GM21390 (cell line): Measurements from ENCODE around the gene ABCA6.

Experiments
- ATAC-seq: cut with Tn5 transposase; IDR thresholded peaks from one replicate; pipeline ENCODE4 v1.9.1; 2021; ENCODE audit not compliant: unreplicated experiment

Gene ABCA6

DNA sequence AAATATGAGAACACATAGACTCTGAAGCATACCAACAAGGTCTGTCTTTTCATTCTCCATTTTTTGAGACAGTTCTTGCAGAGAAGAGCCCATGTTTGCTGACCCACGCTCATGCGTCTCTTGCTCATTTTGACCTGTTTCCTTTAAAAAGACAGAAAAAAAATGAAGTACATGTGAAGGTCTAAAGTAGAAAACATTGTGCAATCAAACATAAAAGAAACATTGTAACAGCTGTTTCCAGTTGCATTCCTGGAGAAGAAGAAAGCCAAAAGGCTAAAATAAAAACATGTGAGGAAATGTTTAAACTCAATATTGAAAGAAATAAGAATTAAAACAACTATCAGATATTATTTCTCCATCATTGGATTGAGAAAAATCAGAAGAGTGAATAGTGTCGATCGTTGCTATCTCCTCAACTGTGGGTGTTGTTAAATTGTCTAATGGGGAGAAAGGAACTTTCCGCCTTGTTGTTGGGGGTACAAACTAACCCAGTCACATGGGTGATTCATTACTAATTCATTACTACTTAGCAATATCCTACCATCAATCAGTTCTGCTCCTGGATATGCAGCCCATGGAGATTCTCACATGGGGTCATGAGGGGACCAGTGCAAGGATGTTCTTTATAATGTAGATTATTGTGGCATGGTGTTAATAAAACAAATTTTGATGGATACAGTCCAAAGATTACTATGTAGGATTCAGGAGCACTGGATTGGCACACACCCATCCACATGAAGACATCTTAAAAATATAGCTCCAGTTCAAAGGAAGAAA is 90.5 kb downstream of the ABCA6 start:
- no peak for ATAC-seq

DNA sequence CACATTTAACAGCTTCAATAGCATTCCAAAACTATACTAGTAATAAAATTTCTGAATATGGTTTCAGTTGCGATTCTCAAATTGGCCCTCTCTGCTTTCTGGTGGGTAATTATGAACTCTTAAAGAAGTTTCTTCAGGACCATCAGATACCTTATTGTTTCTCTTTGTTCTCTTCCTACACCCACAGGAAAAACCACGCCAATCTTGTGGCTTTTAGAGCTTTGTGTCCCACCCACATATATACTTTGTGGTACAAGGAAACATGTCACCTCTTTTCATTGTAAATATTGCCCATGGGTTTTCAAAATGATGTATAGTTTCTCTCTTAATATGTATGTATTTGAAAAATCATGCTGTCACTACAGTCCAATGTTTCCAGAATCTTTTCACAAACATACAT is 93.1 kb downstream of the ABCA6 start:
- no peak for ATAC-seq

DNA sequence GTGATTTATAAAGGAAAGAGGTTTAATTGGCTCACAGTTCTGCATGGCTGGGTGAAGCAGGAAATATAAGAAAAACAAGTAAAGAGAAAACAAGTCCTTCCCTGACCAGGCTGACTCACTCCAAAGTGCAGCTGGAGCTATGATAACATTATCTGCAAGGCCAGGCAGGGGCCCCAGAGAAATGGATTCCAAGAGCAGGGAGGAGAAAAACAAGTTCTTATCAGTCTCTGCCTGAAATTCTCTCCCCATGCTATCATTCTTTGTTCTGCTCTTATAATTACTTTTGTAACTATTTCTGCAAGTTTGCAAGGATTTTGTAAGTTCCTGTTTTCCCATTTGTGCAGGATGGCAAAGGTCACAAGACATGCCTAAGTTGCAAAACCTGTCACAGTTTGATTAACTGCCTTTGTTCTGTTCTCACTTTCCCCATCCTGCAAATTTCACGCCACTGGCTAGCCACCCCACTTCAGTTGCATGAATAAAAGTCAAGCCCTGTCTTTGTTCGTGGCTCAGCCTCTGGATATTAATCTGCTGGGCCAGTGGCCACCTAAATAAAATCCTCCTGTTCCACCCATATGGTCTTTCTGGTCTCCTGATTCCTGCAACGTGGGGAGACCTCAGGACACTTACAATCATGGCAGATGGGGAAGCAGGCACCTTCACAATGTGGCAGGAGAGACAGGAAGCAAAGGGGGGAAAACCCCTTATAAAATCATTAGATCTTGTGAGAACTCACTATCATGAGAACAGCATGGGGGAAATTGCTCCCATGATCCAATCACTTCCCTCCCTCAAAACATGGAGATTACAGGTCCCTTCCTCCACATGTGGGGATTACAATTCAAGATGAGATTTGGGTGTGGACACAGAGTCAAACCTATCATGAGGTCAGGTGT is 94.1 kb downstream of the ABCA6 start:
- ATAC-seq = no peak

DNA sequence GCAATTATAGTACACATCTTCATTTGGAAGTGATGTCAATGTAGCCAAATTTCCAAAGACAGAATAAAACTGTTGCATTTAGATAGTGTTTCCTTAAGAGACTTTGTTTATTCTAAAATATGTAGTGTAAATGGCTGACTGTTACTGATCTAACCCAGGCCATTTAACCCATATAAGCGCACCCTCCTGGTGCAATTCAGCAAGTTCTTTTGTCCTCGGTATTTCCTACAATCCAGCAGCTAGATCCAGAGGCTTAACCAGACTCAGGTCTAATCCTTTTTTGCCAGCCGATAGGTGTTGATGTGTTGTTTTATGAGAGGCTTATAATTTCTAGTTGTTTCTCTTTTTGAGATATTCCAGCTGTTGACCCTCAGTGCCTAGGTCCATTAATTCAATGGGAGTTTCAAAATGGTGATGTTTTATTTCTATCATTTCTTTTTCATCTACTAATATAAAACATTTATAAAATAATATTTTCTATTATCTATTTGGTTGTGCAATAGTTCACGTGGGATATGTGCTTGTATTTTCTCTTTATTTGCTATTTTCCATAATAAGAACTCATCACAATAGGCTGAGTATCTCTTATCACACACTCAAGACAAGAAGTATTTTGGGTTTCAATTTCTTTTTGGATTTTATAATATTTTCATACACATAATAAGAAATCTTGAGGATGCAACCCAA is 95.4 kb downstream of the ABCA6 start:
- ATAC-seq = no peak

DNA sequence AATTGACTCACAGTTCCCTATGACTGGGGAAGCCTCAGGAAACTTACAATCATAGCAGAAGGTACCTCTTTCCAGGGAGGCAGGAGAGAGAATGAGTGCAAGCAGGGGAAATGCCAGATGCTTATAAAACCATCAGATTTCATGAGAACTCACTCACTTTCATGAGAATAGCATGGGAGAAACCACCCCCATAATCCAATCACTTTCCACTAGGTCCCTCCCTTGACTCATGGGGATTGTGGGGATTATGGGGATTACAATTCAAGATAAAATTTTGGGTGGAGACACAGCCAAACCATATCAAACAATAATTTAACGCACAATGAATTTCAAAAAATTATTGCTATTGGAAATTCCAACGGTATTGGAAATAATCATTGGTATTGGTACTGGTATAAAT is 96.0 kb downstream of the ABCA6 start:
- ATAC-seq = no peak

DNA sequence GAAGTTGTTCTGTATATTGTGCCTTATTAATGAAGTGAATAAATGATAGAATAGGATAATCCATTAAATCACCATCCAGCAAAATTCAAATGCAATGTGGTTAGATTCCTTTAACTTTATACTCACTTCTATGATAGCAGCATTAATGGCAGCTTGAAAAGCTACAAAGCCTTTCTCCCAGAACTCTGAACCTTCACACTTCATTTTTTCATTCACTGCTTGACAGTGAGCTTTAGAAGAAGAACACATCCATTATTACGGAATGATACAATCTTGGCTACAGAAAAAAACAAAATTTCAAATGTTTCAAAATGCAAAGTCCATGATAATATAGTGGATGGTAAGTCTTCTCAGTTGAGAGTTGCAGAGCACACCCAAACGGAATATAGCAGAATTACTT is 97.3 kb downstream of the ABCA6 start:
- ATAC-seq = no peak

DNA sequence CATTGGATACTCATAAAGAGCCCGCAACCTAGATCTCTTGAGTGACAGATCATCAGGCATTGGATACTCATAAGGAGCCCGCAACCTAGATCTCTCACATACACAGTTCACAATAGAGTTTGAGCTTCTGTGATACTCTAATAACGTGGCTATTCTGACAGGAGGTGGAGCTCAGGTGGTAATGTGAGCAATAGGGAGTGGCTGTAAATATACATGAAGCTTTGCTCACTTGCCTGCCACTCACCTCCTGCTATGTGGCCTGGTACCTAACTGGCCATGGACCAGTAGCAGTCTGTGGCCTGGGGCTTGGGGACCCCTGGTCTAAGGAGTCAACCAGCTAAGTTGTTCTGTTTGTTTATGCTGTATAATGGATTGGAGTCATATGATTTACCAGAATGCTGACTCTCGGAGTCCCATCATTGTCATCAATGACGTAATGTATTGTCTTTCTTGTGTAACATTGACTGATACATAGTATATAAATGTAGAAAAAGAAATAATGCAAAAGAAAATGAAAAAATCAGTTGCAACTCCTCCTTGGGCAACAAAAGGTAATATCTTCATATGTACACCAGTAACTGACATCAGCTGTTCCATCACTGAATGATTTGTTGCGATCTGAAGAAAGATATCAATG is 98.5 kb downstream of the ABCA6 start:
- no peak for ATAC-seq

DNA sequence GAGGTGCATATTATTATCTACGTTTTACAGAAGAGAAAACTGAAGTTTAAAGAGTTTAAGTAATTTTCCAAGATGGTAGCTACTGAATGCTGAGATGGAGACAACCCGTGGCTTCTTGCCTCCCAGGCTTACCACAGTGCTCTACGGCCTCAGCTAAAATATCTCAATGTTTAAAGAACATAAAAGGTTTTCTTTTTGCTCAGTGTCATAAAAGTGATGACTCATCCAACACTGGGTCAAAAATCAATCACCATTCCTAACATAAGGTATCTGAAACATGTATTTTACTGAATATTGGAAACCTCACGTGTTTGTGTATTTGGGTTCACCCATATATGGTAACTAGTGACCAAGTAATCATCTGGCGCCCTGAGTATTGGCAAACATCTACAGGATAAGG is 99.4 kb downstream of the ABCA6 start:
- ATAC-seq = no peak

DNA sequence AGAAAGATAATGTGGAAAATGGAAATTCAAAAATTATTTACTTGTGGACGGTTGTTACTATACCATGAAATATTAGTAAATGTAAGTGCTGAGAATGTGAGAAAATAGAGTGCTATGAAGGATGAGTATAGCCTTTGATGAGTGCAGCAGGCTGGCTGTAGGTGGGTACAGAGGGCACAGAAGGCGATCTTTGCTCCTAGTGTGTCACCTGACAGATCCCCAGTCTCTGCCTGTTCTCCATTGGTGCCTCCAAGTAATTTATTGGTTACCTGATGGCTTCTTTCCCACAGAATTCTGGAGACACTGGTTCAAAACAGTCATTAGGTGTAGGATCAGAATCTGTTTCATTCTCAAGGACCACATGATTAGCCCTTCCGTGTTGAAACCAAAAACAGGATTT is 109.9 kb downstream of the ABCA6 start:
- ATAC-seq = no peak

DNA sequence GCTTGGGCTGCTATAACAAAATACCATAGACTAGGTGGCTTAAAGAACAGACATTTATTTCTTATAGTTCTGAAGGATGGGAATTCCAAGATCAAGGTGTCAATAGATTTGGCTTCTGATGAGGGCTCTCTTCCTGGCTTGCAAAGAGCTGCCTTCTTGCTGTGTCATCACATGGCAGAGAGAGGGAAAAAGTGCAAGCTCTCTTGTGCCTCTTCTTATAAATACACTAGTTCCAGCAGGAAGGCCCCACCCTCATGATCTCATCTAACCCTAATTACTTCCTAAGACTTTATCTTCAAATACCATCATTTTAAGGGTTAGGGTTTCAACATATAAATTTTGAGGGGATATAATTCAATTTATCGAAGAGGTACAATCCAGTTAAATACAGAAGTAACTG is 111.5 kb downstream of the ABCA6 start:
- no peak for ATAC-seq
